Bone marrow (tissue), 2 donors: ENCODE results near the gene CCDC88B.
A peak's percentile ranks its signal among the peaks of the same experiment; 100 is the strongest.
"Not testable (repeated sequence)": the region's sequence is repeated elsewhere in the genome, so short reads cannot be mapped to it uniquely, and the experiment has no call there.

Source experiments
- DNase-seq, 2 donors: peaks; one replicate each; lab custom pipeline; 2025; lab: John Stamatoyannopoulos, UW

Gene CCDC88B

GRCh38 chr11:64323373-64323772, 16.6 kb upstream of the CCDC88B start:
- no peak for DNase-seq

- not testable (repeated sequence) for DNase-seq
Observed at GRCh38 chr11:64323984-64324383, 16.0 kb upstream of the CCDC88B start.

GRCh38 chr11:64324692-64325469, 15.1 kb upstream of the CCDC88B start:
- no peak for DNase-seq

GRCh38 chr11:64327375-64327774, 12.6 kb upstream of the CCDC88B start:
- DNase-seq = no peak

GRCh38 chr11:64327993-64328392, 12.0 kb upstream of the CCDC88B start:
- DNase-seq = no peak

GRCh38 chr11:64330888-64331287, 9.1 kb upstream of the CCDC88B start:
- DNase-seq = no peak

GRCh38 chr11:64331569-64332371, 8.2 kb upstream of the CCDC88B start:
- peak; percentile 74 to 98 for DNase-seq

- DNase-seq = no peak
Observed at GRCh38 chr11:64333556-64333955, 6.4 kb upstream of the CCDC88B start.

- DNase-seq = peak; percentile 30 to 97
Observed at GRCh38 chr11:64334764-64335735, 5.0 kb upstream of the CCDC88B start.

- no peak for DNase-seq
Observed at GRCh38 chr11:64337538-64338249, 2.3 kb upstream of the CCDC88B start.

GRCh38 chr11:64338716-64339115, 1.3 kb upstream of the CCDC88B start:
- no peak for DNase-seq

GRCh38 chr11:64339286-64339685, 718 bp upstream of the CCDC88B start:
- DNase-seq = no peak

GRCh38 chr11:64340671-64341335, 799 bp downstream of the CCDC88B start:
- DNase-seq = peak in 1 of 2 donors; percentile 38

- DNase-seq = no peak
Observed at GRCh38 chr11:64341429-64341828, 1.4 kb downstream of the CCDC88B start.

GRCh38 chr11:64341851-64342791, 2.1 kb downstream of the CCDC88B start:
- peak; percentile 76 to 83 for DNase-seq

- no peak for DNase-seq
Observed at GRCh38 chr11:64342869-64343745, 3.1 kb downstream of the CCDC88B start.

- no peak for DNase-seq
Observed at GRCh38 chr11:64343767-64344559, 4.0 kb downstream of the CCDC88B start.

GRCh38 chr11:64344787-64345186, 4.8 kb downstream of the CCDC88B start:
- no peak for DNase-seq
